HG03045 (cell line): ENCODE data around the gene CAAP1.
A peak's percentile ranks its signal among the peaks of the same experiment; 100 is the strongest.
"Not testable (repeated sequence)": the region's sequence is repeated elsewhere in the genome, so short reads cannot be mapped to it uniquely, and the experiment has no call there.

Experiments used
- ATAC-seq: cut with Tn5 transposase; IDR thresholded peaks from one replicate; pipeline ENCODE4 v1.9.1; 2021; ENCODE audit warnings: mild to moderate bottlenecking, moderate library complexity; ENCODE audit not compliant: unreplicated experiment

The CAAP1 gene

GRCh38 chr9:26892251-26893029 lies at the start of gene CAAP1:
TSS of gene CAAP1 (minus strand) at chr9:26892802. CDS start at chr9:26892715, 87 bp downstream.
- peak; percentile 91 for ATAC-seq

- no peak for ATAC-seq
Observed at GRCh38 chr9:26940779-26941178, 48.2 kb upstream of the CAAP1 start.

GRCh38 chr9:26939955-26940711 lies 47.5 kb upstream of the CAAP1 start:
- ATAC-seq = no peak

GRCh38 chr9:26937816-26938371 lies 45.3 kb upstream of the CAAP1 start:
- ATAC-seq = no peak

GRCh38 chr9:26935847-26936246 lies 43.2 kb upstream of the CAAP1 start:
- no peak for ATAC-seq

- ATAC-seq = no peak
Observed at GRCh38 chr9:26928902-26929495, 36.4 kb upstream of the CAAP1 start.

GRCh38 chr9:26925609-26926008 lies 33.0 kb upstream of the CAAP1 start:
- no peak for ATAC-seq

- no peak for ATAC-seq
Observed at GRCh38 chr9:26919698-26920097, 27.1 kb upstream of the CAAP1 start.

- ATAC-seq = no peak
Observed at GRCh38 chr9:26913138-26913668, 20.6 kb upstream of the CAAP1 start.

- no peak for ATAC-seq
Observed at GRCh38 chr9:26904671-26905070, 12.1 kb upstream of the CAAP1 start.

- ATAC-seq = no peak
Observed at GRCh38 chr9:26904070-26904469, 11.5 kb upstream of the CAAP1 start.

GRCh38 chr9:26893030-26893676 lies 551 bp upstream of the CAAP1 start:
- no peak for ATAC-seq

- ATAC-seq = no peak
Observed at GRCh38 chr9:26891726-26892125, 876 bp downstream of the CAAP1 start.

GRCh38 chr9:26888271-26888670 lies 4.3 kb downstream of the CAAP1 start:
- ATAC-seq = no peak

- no peak for ATAC-seq
Observed at GRCh38 chr9:26882154-26882553, 10.4 kb downstream of the CAAP1 start.

- no peak for ATAC-seq
Observed at GRCh38 chr9:26880262-26880661, 12.3 kb downstream of the CAAP1 start.

- ATAC-seq = not testable (repeated sequence)
Observed at GRCh38 chr9:26875155-26875554, 17.4 kb downstream of the CAAP1 start.

- ATAC-seq = no peak
Observed at GRCh38 chr9:26870292-26870691, 22.3 kb downstream of the CAAP1 start.

- ATAC-seq = no peak
Observed at GRCh38 chr9:26863074-26863473, 29.5 kb downstream of the CAAP1 start.

GRCh38 chr9:26856413-26857032 lies 36.1 kb downstream of the CAAP1 start:
- ATAC-seq = no peak
